ENCODE data around the gene TSPYL1.

Gene TSPYL1

DNA sequence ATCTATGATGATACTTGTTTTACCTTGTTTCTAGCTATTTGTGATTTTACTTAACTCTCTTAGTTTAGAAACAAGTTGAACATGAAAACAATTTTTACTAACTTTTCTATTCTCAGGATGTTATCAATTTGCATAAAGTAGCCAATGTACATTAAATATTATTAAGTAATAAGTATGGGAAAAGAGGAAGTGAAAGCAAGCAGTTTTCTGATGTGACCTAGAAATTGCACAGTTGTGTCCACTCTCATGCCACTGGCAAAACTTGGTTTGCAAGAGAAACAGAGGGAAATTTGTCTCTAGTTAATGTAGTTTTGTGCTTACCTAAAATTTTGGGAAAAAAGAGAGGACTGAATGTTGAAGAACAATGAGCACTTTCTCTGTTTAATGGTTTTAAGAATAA is 19.2 kb upstream of the TSPYL1 start:
- Histone ChIP-seq H3K9me3 (ENCODE audit: insufficient read depth, low read depth, low read length) (no peaks in the 10 kb centered on the region), H2AFZ (ENCODE audit: insufficient read depth, low read length, poor library complexity) (no peak overlapping the region), H3K27ac (ENCODE audit: low read depth, low read length) (no peak overlapping the region), H3K4ac (ENCODE audit: low read depth, low read length) (no peak overlapping the region), H3K18ac (ENCODE audit: low read length) (no peak overlapping the region), H3K79me1 (ENCODE audit: low read length) (no peaks in the 10 kb centered on the region), H3K4me3 (ENCODE audit: low read depth, low read length) (no peak overlapping the region), H2BK12ac (ENCODE audit: low read length) (no peak overlapping the region), H3K4me2 (ENCODE audit: low read length) (no peak overlapping the region), H3K9ac (ENCODE audit: low read length) (no peak overlapping the region), H3K27me3 (ENCODE audit: insufficient read depth, low read length) (no peaks in the 10 kb centered on the region), H3K4me1 (ENCODE audit: control insufficient read depth in 1 of 2, insufficient read depth in 2 of 2, low read length in 2 of 2) (no peaks in the 10 kb centered on the region), H4K91ac (ENCODE audit: low read depth, low read length) (no peak overlapping the region), H2BK120ac (ENCODE audit: insufficient read depth, low read length, poor library complexity) (no peak overlapping the region), H2BK5ac (ENCODE audit: low read depth, low read length, poor library complexity) (no peak overlapping the region), H4K12ac (ENCODE audit: low read depth, low read length) (no peak overlapping the region), H3K79me2 (ENCODE audit: control insufficient read depth, insufficient read depth, low read length, poor library complexity) (no peaks in the 10 kb centered on the region), H3K14ac (ENCODE audit: low read length) (no peak overlapping the region), H4K8ac (ENCODE audit: low read depth, low read length) (no peak overlapping the region), H3K23ac (ENCODE audit: low read length) (no peak overlapping the region), H2AK5ac (ENCODE audit: low read length) (no peak overlapping the region), H3K36me3 (ENCODE audit: control insufficient read depth in 1 of 2, insufficient read depth in 2 of 2, low read length in 2 of 2) (no peaks in the 10 kb centered on the region)
- no peak for DNase-seq

DNA sequence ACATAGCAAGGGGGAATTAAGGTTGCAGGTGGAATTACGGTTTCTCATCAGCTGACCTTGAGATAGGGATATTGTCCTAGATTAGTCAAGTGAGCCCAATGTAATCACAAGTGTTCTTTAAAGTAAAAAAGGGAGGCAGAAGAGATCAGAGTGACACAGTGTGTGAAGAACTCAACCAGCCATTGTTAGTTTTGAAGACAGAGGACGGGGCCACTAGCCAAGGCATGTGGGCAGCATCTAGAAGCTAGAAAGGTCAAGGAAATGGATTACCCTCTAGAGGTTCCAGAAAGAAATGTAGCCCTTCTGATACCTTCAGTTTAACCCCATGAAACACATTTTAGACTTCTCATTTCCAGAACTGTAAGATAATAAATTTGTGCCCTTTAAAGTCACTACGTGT is 18.5 kb upstream of the TSPYL1 start:
- Histone ChIP-seq H3K14ac (ENCODE audit: low read length) (no peak overlapping the region), H3K27me3 (ENCODE audit: insufficient read depth, low read length) (no peaks in the 10 kb centered on the region), H4K8ac (ENCODE audit: low read depth, low read length) (no peak overlapping the region), H3K23ac (ENCODE audit: low read length) (no peak overlapping the region), H3K79me1 (ENCODE audit: low read length) (no peaks in the 10 kb centered on the region), H2AFZ (ENCODE audit: insufficient read depth, low read length, poor library complexity) (no peak overlapping the region), H2BK5ac (ENCODE audit: low read depth, low read length, poor library complexity) (no peak overlapping the region), H2BK12ac (ENCODE audit: low read length) (no peak overlapping the region), H3K18ac (ENCODE audit: low read length) (no peak overlapping the region), H3K9ac (ENCODE audit: low read length) (no peak overlapping the region), H3K4me1 (ENCODE audit: control insufficient read depth in 1 of 2, insufficient read depth in 2 of 2, low read length in 2 of 2) (no peaks in the 10 kb centered on the region), H2BK120ac (ENCODE audit: insufficient read depth, low read length, poor library complexity) (no peak overlapping the region), H3K4me3 (ENCODE audit: low read depth, low read length) (no peak overlapping the region), H4K91ac (ENCODE audit: low read depth, low read length) (no peak overlapping the region), H2AK5ac (ENCODE audit: low read length) (no peak overlapping the region), H3K36me3 (ENCODE audit: control insufficient read depth in 1 of 2, insufficient read depth in 2 of 2, low read length in 2 of 2) (no peaks in the 10 kb centered on the region), H3K4ac (ENCODE audit: low read depth, low read length) (no peak overlapping the region), H3K9me3 (ENCODE audit: insufficient read depth, low read depth, low read length) (no peaks in the 10 kb centered on the region), H3K4me2 (ENCODE audit: low read length) (no peak overlapping the region), H3K27ac (ENCODE audit: low read depth, low read length) (no peak overlapping the region), H4K12ac (ENCODE audit: low read depth, low read length) (no peak overlapping the region), H3K79me2 (ENCODE audit: control insufficient read depth, insufficient read depth, low read length, poor library complexity) (no peaks in the 10 kb centered on the region)
- no CpG with 5 or more reads among the region's 3 CpGs for WGBS (ENCODE audit: extremely low coverage, insufficient coverage, insufficient read length)
- no peak for DNase-seq

DNA sequence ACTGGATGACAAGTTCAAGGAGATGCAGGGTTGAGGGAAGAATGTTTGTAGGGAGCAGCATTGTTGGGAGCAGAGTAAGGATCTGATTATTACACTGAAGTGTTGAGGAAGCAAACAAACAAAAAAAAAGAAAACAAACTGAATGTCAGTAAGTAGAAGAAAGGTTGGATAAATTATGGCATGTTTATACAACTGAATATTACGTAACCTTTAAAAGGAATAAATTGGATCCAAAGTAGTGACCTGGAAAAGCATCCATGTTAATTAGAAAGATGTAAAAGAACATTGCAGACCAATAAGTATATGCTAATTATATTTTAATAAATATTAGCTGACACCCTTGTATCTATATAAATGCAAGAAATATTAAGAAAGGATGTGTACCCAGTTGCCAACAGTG is 12.8 kb upstream of the TSPYL1 start:
- Histone ChIP-seq H3K36me3 (ENCODE audit: control insufficient read depth in 1 of 2, insufficient read depth in 2 of 2, low read length in 2 of 2) (no peaks in the 10 kb centered on the region), H3K18ac (ENCODE audit: low read length) (no peak overlapping the region), H3K4me2 (ENCODE audit: low read length) (no peak overlapping the region), H3K9me3 (ENCODE audit: insufficient read depth, low read depth, low read length) (no peaks in the 10 kb centered on the region), H4K12ac (ENCODE audit: low read depth, low read length) (no peak overlapping the region), H3K27ac (ENCODE audit: low read depth, low read length) (no peak overlapping the region), H2AK5ac (ENCODE audit: low read length) (no peak overlapping the region), H2BK12ac (ENCODE audit: low read length) (no peak overlapping the region), H2BK5ac (ENCODE audit: low read depth, low read length, poor library complexity) (no peak overlapping the region), H4K8ac (ENCODE audit: low read depth, low read length) (no peak overlapping the region), H3K4me1 (ENCODE audit: control insufficient read depth in 1 of 2, insufficient read depth in 2 of 2, low read length in 2 of 2) (no peaks in the 10 kb centered on the region), H4K91ac (ENCODE audit: low read depth, low read length) (no peak overlapping the region), H3K14ac (ENCODE audit: low read length) (no peak overlapping the region), H3K4me3 (ENCODE audit: low read depth, low read length) (no peak overlapping the region), H3K79me2 (ENCODE audit: control insufficient read depth, insufficient read depth, low read length, poor library complexity) (no peaks in the 10 kb centered on the region), H3K9ac (ENCODE audit: low read length) (no peak overlapping the region), H3K79me1 (ENCODE audit: low read length) (no peaks in the 10 kb centered on the region), H2BK120ac (ENCODE audit: insufficient read depth, low read length, poor library complexity) (no peak overlapping the region), H3K27me3 (ENCODE audit: insufficient read depth, low read length) (no peaks in the 10 kb centered on the region), H3K4ac (ENCODE audit: low read depth, low read length) (no peak overlapping the region), H3K23ac (ENCODE audit: low read length) (no peak overlapping the region), H2AFZ (ENCODE audit: insufficient read depth, low read length, poor library complexity) (no peak overlapping the region)
- DNase-seq = no peak
- no CpG with 5 or more reads among the region's 1 CpG for WGBS (ENCODE audit: extremely low coverage, insufficient coverage, insufficient read length)

DNA sequence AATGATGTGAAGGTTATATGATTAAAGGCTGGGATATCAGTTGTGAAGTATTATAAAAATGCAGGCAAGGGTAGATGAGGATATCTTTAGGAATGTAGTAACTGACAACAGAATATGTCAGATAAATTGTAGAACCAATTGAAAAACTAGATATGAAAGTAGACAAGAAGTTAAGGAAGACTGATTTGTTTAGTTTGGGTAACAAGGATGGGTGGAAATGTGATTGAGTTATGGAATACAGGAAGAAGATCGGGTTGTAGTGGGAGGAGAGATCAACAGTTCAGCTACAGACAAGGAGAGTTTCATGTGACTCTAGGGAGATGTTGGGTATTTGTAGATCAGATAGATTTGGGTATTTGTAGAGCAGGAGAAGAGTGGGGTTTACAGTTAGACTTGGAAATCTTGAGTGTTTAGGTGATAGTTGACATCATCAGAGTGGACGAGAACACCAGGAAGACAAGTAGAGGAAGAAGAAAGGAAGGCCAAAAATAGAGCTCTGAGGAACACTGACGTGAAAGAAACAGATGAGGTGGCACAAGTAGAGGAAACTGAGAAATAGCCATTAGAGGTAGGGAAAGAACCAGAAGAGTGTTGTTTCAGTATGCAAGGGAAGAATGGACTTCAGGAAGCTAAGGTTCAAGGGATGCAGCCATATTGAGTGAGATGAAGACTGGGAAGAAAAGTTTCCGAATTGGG is 12.1 kb upstream of the TSPYL1 start:
- H3K4ac ChIP-seq (ENCODE audit: low read depth, low read length) = no peak overlapping the region
- no peaks in the 10 kb centered on the region for H3K36me3 ChIP-seq (ENCODE audit: control insufficient read depth in 1 of 2, insufficient read depth in 2 of 2, low read length in 2 of 2)
- H3K18ac ChIP-seq (ENCODE audit: low read length) = no peak overlapping the region
- no peak overlapping the region for H2BK5ac ChIP-seq (ENCODE audit: low read depth, low read length, poor library complexity)
- no peak overlapping the region for H2AK5ac ChIP-seq (ENCODE audit: low read length)
- no peak overlapping the region for H4K91ac ChIP-seq (ENCODE audit: low read depth, low read length)
- no peak overlapping the region for H2AFZ ChIP-seq (ENCODE audit: insufficient read depth, low read length, poor library complexity)
- no peak overlapping the region for H3K27ac ChIP-seq (ENCODE audit: low read depth, low read length)
- H3K9ac ChIP-seq (ENCODE audit: low read length) = no peak overlapping the region
- H3K9me3 ChIP-seq (ENCODE audit: insufficient read depth, low read depth, low read length) = no peaks in the 10 kb centered on the region
- no peak for DNase-seq
- H3K4me3 ChIP-seq (ENCODE audit: low read depth, low read length) = no peak overlapping the region
- no peaks in the 10 kb centered on the region for H3K79me1 ChIP-seq (ENCODE audit: low read length)
- no peak overlapping the region for H3K4me2 ChIP-seq (ENCODE audit: low read length)
- H4K8ac ChIP-seq (ENCODE audit: low read depth, low read length) = no peak overlapping the region
- H2BK120ac ChIP-seq (ENCODE audit: insufficient read depth, low read length, poor library complexity) = no peak overlapping the region
- no peak overlapping the region for H2BK12ac ChIP-seq (ENCODE audit: low read length)
- H3K27me3 ChIP-seq (ENCODE audit: insufficient read depth, low read length) = no peaks in the 10 kb centered on the region
- H4K12ac ChIP-seq (ENCODE audit: low read depth, low read length) = no peak overlapping the region
- 100% methylated on average over 1 of the region's 4 CpGs for WGBS (ENCODE audit: extremely low coverage, insufficient coverage, insufficient read length)
- H3K79me2 ChIP-seq (ENCODE audit: control insufficient read depth, insufficient read depth, low read length, poor library complexity) = no peaks in the 10 kb centered on the region
- no peak overlapping the region for H3K23ac ChIP-seq (ENCODE audit: low read length)
- H3K14ac ChIP-seq (ENCODE audit: low read length) = no peak overlapping the region
- no peaks in the 10 kb centered on the region for H3K4me1 ChIP-seq (ENCODE audit: control insufficient read depth in 1 of 2, insufficient read depth in 2 of 2, low read length in 2 of 2)

All from trophoblast cell (in vitro differentiated cells and primary cell).